Stomach smooth muscle (tissue), 2 donors: ENCODE results near the gene KLHL30.

Experiments
- H3K27ac ChIP-seq: one replicate; pipeline ENCODE4 v1.7.0; 2013; ENCODE audit warnings: mild to moderate bottlenecking, low read length, inconsistent platforms
- H3K27me3 ChIP-seq, 2 donors: one replicate each; pipeline ENCODE4 v1.7.0; 2013; ENCODE audit warnings: low read length in 2 of 2; ENCODE audit not compliant: insufficient read depth in 2 of 2, control insufficient read depth in 1 of 2
- H3K36me3 ChIP-seq, 2 donors: one replicate each; pipeline ENCODE4 v1.7.0; 2013; ENCODE audit warnings: low read length in 2 of 2; ENCODE audit not compliant: control insufficient read depth in 2 of 2, insufficient read depth in 2 of 2
- H3K4me1 ChIP-seq: one replicate; pipeline ENCODE4 v1.7.0; 2013; ENCODE audit warnings: low read length; ENCODE audit not compliant: control insufficient read depth, insufficient read depth
- H3K4me3 ChIP-seq, 2 donors: one replicate each; pipeline ENCODE4 v1.7.0; 2013; ENCODE audit warnings: low read length in 2 of 2
- H3K9ac ChIP-seq, 2 donors: one replicate each; pipeline ENCODE4 v1.7.0; 2013; ENCODE audit warnings: low read length in 2 of 2, mild to moderate bottlenecking in 1 of 2
- H3K9me3 ChIP-seq, 2 donors: one replicate each; pipeline ENCODE4 v1.7.0; 2013; ENCODE audit warnings: low read length in 2 of 2; ENCODE audit not compliant: control insufficient read depth in 2 of 2
- donor health status: healthy.
- donor health status: Pancreatic carcinoma.

KLHL30 gene

DNA sequence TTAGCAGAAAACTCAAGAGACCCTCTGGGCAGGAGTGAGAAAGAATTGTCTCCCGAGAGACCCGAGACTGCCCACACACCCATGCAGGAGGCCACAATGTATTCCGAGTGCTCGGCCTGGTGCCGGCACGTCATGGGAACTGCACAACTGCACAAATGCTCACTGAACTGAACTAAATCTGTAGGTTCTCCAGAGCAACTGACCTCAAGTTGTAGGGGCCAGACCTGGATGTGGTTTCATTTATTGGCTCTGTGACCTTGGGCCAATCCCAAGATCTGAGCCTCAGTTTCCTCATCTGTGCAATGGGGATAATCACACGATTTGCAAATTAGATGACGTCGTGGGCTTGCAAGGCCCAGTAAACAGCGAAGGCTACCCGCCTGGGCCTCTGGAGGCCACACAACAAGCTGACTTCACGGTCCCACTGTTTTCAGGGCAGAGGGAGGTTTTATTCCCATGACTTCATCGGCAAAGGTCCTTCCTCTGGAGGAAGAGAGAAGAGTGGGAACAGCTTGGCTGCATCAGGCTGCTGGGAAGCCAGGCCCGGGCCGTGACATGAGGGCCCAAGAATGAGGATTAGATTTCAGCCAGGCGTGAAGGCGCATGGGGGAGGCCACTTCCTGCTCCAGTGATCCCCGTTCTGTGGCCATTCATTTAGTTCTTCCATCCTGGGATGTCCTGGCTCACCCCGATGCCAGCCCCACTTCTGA, 16.7 kb downstream of the KLHL30 start:
- Histone ChIP-seq H3K27me3 (peaks cover 4 to 16% of the 10 kb centered on the region in 2 donors), H3K9me3 (no peaks in the 10 kb centered on the region), H3K27ac (no peak overlapping the region), H3K9ac (no peak overlapping the region), H3K4me1 (peaks cover 5% of the 10 kb centered on the region), H3K36me3 (no peaks in the 10 kb centered on the region), H3K4me3 (no peak overlapping the region)

DNA sequence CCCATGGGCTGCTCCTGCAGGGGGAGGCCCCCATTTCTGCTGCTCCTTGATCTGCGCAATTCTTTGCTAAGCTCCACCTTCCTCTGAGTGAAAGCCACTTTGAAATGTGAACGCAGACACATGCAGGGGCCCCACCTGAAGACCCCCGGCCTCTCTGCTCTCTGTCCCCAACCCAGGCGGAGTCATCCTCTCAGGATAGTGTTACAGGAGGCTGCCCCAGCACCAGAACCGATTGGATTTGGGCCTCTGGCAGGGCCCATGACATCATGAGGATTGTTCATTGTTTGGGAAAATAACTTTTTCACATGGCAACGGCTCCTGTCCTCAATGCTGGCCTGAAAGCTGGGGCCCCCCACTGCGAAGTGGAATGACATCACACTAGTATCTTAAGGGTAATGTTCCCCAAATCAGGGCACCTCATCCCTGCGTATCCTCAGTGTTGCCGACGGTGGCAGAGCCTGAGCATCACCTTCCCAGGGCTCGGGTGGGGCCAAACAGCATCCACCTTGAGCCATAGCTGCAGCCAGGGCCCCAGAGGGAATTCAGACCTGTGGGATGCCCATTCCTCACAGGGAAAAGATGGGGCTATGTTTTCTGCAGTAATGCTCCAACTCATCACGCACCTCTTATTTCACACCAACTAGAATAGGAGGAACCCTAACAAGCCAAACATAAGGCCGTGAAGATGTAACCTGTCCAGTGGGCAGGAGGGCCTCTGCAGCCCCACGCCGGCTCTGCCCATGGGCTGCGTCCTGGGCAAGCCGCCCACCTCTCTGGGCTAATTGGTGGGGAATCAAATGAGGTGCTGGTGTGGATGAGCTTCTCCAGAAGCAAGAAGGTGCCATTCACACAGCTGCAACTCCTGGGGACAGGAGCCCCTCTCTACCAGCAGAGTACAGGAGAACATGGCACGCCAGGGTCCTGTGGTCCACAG, 17.6 kb downstream of the KLHL30 start:
- Histone ChIP-seq H3K4me1 (peaks cover 5% of the 10 kb centered on the region), H3K4me3 (no peak overlapping the region), H3K27ac (no peak overlapping the region), H3K9me3 (no peaks in the 10 kb centered on the region), H3K9ac (no peak overlapping the region), H3K27me3 (peaks cover 7 to 17% of the 10 kb centered on the region in 2 donors), H3K36me3 (no peaks in the 10 kb centered on the region)

DNA sequence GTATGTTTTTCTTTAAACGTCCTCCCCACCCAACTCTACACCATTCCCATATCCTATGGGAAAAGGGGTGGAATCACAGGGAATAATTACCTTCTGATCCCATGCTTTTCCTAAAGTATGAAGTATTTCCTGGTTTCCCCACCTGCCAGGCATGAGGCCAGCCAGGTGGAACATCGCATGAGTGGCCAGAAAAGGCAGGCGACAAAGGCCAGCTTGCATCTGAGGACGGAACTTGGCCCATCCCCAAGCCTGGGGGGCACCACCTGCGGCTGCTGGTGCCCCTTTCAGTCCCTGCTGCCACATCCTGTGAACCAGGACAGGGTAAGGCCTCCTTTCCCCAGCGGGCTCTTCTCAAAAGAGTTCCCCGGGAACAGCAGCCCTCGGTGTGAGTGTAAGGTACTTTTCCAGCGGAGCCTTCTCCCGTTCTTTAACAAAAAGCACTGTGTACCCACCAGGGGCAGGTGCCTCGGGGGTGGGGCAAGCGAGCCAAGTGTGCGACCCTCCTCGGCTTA, 19.1 kb downstream of the KLHL30 start:
- Histone ChIP-seq H3K4me1 (peaks cover 5% of the 10 kb centered on the region), H3K36me3 (no peaks in the 10 kb centered on the region), H3K9ac (no peak overlapping the region), H3K27me3 (peaks cover 7 to 17% of the 10 kb centered on the region in 2 donors), H3K27ac (no peak overlapping the region), H3K4me3 (no peak overlapping the region), H3K9me3 (no peaks in the 10 kb centered on the region)

DNA sequence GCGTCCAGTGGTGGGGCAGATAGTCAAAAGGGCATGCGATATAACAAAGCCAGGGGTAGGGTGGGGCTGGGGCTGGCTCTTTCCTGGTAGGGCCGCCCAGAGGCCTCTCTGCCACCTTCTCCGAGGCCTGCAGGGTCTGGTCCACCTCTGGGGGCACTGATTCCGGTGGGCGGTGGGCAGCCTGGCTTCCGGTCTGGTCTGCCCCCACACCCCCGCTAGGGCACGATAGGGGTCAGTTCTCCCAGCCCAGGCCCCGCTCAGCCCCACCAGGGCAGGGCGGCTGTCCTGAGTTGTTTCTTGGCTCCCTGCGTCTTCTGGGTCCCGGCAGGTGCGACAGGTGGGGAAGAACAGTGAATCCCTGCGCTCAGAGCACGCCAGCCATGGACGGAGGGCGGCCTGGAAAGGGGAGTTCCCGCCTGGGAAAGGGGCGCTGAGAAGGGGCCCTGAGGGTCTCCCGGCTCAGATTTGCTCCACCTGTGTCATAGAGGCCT, 19.6 kb downstream of the KLHL30 start:
- peaks cover 11 to 20% of the 10 kb centered on the region in 2 donors for H3K27me3 ChIP-seq
- H3K27ac ChIP-seq: no peak overlapping the region
- H3K36me3 ChIP-seq: no peaks in the 10 kb centered on the region
- H3K9ac ChIP-seq: no peak overlapping the region
- H3K4me3 ChIP-seq: no peak overlapping the region
- H3K9me3 ChIP-seq: no peaks in the 10 kb centered on the region
- peaks cover 5% of the 10 kb centered on the region for H3K4me1 ChIP-seq

DNA sequence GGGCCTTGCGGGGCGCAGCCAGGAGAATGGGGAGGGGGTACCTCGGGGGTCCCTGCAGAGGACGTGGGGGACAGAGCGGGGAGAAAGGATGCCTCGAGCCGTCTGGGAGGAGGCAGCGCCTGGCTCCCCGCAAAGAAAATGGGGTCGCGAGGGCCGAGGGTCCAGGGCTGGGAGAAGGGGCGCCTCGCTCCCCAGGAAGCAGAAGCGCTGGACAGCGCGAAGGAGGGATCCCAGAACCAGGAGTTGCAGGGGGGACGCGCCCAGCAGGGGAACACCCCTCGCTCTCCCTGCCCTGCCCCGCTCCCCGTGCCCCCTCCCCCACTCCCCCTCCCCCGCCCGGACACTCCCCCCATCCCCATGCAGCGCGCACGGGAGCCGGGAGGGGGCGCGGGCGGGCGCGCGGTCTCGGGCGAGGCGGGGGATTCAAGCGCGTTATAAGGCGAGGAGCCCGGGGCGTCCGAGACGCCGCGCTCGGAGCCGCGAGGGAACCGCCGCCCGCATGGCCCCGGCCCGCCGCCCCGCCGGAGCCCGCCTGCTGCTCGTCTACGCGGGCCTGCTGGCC, 20.1 kb downstream of the KLHL30 start, which contains the start of gene ERFE:
Gene ERFE (plus strand): TSS at position 462 of the 562 bp plus-strand sequence. CDS start 38 bp downstream, at position 500.
- peaks cover 13 to 25% of the 10 kb centered on the region in 2 donors for H3K27me3 ChIP-seq
- H3K4me1 ChIP-seq: peaks cover 5% of the 10 kb centered on the region
- H3K27ac ChIP-seq: no peak within 1 kb of the TSS
- H3K36me3 ChIP-seq: no peaks in the 10 kb centered on the region
- H3K4me3 ChIP-seq: peak within 1 kb of the TSS in 1 of 2 donors; percentile 44
- no peaks in the 10 kb centered on the region for H3K9me3 ChIP-seq
- no peak within 1 kb of the TSS for H3K9ac ChIP-seq

DNA sequence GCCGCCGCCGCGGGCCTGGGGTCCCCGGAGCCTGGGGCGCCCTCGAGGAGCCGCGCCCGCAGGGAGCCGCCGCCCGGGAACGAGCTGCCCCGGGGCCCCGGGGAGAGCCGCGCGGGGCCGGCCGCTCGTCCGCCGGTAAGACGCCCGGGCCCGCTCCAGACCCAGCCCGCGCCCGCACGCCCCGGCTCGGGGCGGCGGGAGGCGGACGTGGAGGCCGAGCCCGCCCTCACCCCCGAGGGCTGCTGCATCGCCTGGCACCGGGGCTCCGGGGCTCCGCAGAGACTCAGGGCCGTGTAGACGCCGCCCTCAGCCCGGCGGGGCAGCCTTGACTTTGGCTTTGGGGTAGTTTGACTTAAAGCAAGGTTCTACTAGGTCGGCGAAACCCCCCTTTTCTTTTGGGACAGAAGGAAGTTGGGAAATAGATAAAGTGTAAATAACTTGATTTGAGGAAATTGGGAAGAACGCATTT, 20.6 kb downstream of the KLHL30 start:
- H3K4me3 ChIP-seq: peak overlapping the region in 1 of 2 donors; percentile 44
- H3K9me3 ChIP-seq: no peaks in the 10 kb centered on the region
- H3K36me3 ChIP-seq: no peaks in the 10 kb centered on the region
- peaks cover 13 to 29% of the 10 kb centered on the region in 2 donors for H3K27me3 ChIP-seq
- H3K4me1 ChIP-seq: peaks cover 8% of the 10 kb centered on the region
- H3K27ac ChIP-seq: no peak overlapping the region
- H3K9ac ChIP-seq: no peak overlapping the region

DNA sequence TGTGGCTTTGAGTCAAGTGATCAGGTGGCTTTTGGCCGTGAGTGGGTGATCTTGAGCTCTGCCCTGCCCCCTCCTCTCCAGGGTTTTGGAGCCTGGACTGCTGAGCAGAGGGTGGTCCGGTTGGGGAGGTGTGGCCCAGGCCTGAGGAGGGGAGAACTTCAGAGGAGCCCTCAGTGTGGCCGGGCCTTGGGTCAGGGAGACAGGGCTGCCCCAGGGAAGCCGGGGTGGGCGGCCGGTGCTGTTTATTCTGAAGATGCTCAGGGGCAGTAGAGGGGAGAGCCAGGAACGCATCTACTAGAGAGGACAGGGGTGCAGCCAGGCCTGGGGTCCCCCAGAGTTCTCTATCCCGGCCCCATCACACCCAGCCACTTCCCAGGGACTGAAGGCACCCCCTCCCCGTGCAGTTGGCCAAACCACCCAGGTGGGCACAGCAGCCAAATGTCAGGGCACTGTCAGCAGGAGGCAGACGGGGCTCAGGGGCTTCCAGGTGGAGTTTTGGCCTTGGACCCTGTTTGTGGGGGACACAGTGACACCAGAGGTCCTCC, 21.3 kb downstream of the KLHL30 start:
- no peak overlapping the region for H3K9ac ChIP-seq
- H3K27me3 ChIP-seq: peaks cover 13 to 32% of the 10 kb centered on the region in 2 donors
- no peaks in the 10 kb centered on the region for H3K9me3 ChIP-seq
- H3K36me3 ChIP-seq: no peaks in the 10 kb centered on the region
- H3K4me3 ChIP-seq: no peak overlapping the region
- H3K27ac ChIP-seq: no peak overlapping the region
- peaks cover 8% of the 10 kb centered on the region for H3K4me1 ChIP-seq

DNA sequence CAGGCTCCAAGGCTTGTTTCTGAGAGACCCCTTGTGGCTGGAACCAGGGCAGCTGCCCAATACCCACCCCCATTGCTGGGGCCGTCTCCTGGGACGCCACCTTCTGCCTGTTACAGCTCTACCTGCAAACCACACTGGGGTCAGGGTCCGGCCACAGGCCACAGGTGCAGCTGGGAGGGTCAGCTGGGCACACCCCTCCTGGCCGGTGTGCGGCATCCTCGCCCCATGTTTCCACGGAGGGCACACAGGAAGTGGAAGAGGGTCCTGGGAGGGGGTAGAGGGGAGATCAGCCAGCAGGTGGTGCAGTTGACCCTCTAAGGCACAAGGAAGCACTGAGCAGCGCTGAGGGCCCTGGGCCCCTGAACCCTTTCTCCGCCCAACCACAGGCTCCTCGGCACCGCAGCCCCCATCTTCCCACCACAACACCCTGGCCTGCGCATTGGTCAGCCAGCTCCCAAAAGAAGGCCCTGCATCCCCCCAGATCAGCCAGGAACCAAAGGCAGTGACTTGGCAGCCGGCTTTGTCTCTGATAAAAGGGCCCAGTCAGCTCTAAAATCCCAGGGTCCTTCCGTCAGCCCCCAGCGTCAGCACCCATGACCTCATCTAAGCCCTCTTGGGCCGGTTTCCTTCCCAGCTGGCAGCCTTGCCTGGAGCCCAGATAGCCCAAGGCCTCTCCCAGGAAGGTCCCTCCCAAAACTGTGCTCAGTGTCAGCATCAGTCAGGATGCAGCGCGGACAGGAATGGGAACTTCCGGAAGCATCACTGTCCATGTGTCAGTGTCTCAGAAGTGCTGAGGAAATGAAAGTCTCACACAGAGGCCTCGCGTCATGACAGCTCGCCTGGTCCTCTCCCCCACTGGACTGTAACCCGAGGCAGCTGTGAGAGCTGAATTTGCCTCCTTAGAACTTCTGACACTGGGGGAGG, 22.0 kb downstream of the KLHL30 start:
- Histone ChIP-seq H3K27ac (no peak overlapping the region), H3K36me3 (no peaks in the 10 kb centered on the region), H3K4me1 (peaks cover 8% of the 10 kb centered on the region), H3K4me3 (no peak overlapping the region), H3K9ac (no peak overlapping the region), H3K27me3 (peaks cover 13 to 32% of the 10 kb centered on the region in 2 donors), H3K9me3 (no peaks in the 10 kb centered on the region)

DNA sequence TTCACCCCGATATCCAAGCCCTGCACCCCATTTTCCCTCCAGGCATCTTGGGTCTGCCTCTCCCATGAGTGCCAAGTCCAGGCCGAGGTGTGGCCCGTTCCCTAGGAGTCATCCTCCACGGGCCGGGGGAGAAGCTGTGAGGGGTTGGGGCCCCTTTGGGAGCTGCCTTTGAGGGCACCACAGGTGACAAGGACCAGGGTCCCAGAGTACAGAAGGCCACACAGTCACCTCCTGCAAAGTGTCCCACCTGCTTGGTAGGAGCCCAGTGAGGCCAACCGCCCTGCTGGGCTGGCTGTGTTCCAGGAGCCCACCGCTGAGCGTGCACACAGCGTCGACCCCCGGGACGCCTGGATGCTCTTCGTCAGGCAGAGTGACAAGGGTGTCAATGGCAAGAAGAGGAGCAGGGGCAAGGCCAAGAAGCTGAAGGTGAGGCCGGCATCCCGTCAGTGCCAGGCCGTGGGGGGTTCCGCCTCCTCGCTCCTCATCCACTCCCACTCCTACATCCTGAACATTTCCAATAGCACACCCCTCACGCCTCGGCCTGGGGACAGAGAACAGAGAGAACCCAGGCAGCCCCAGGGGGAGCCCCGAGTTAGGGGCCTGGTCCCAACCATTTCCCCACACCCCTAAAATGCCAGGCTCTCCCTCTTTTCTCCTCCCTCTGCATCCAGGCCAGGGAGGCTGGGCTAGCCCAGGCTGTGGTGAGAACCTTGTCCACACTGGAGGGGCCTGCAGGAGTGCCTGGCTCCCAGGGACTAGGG, 23.0 kb downstream of the KLHL30 start:
- Histone ChIP-seq H3K4me3 (no peak overlapping the region), H3K9me3 (no peaks in the 10 kb centered on the region), H3K9ac (no peak overlapping the region), H3K4me1 (peaks cover 8% of the 10 kb centered on the region), H3K36me3 (no peaks in the 10 kb centered on the region), H3K27ac (no peak overlapping the region), H3K27me3 (peaks cover 13 to 32% of the 10 kb centered on the region in 2 donors)
